Panc1 (cell line): ENCODE data around the gene PEX3. TPM values are rescaled to one million over a fixed set of nuclear protein-coding genes. Genes with fewer than 3 reads are reported as not detected.

Experiments used
- ATAC-seq: fragments of 200-7000 bp; cut with Tn5 transposase; 2 replicates; pipeline ENCODE4 v1.9.1; 2020; ENCODE audit warnings: mild to moderate bottlenecking, moderate library complexity
- BruUV-seq: library from RNA; stranded (reverse); fragments of 400-500 nt; replicated peaks from 2 replicates; lab custom pipeline; 2021; lab: Mats Ljungman, UMichigan
- CTCF ChIA-PET: fragments of 300-600 bp; sonication (Branson Sonifier 250); formaldehyde crosslinking; loops from one replicate; lab custom pipeline; 2022; ENCODE audit warnings: antibody characterized with exemption; lab: Charles Lee
- POLR2A ChIA-PET: fragments of 300-600 bp; sonication (Branson Sonifier 250); formaldehyde crosslinking; loops from one replicate; lab custom pipeline; 2022; ENCODE audit warnings: antibody characterized with exemption; lab: Charles Lee
- DNase-seq: peaks from one replicate; pipeline ENCODE4 v3.0.0-alpha.2; 2010; ENCODE audit warnings: low read depth, low spot score
- H3K27ac ChIP-seq: 2 replicates; pipeline ENCODE4 v1.5.1; 2011; ENCODE audit warnings: mild to moderate bottlenecking, low read length, inconsistent platforms
- H3K27me3 ChIP-seq: fragments of 200-500 bp; sonication (Bioruptor generic); 2 replicates; pipeline ENCODE4 v1.6.0; 2014; ENCODE audit warnings: low read length, inconsistent platforms; ENCODE audit not compliant: control insufficient read depth, insufficient read depth
- H3K36me3 ChIP-seq: fragments of 200-500 bp; sonication (Bioruptor generic); 2 replicates; pipeline ENCODE4 v1.5.1; 2014; ENCODE audit warnings: inconsistent platforms, mild to moderate bottlenecking, low read length, moderate library complexity; ENCODE audit not compliant: control insufficient read depth, insufficient read depth
- H3K4me1 ChIP-seq: 2 replicates; pipeline ENCODE4 v1.5.1; 2011; ENCODE audit warnings: inconsistent platforms, mild to moderate bottlenecking, low read length, moderate library complexity; ENCODE audit not compliant: control insufficient read depth, insufficient read depth
- H3K4me3 ChIP-seq, 2 experiments: 2 replicates each; pipeline ENCODE4 v1.5.1; 2011 to 2012; ENCODE audit warnings: low read depth in 2 of 2, low read length in 2 of 2, mild to moderate bottlenecking in 2 of 2, inconsistent platforms in 1 of 2, moderate library complexity in 1 of 2
- H3K9me3 ChIP-seq: fragments of 200-500 bp; sonication (Bioruptor generic); 2 replicates; pipeline ENCODE4 v1.5.1; 2014; ENCODE audit warnings: low read depth, mild to moderate bottlenecking, inconsistent platforms, low read length, moderate library complexity; ENCODE audit not compliant: control insufficient read depth, insufficient read depth
- CTCF ChIP-seq: fragments of 450-650 bp; IDR thresholded peaks from 2 replicates; pipeline ENCODE4 v1.5.1; 2017; ENCODE audit warnings: mild to moderate bottlenecking
- POLR2AphosphoS5 ChIP-seq: IDR thresholded peaks from 2 replicates; pipeline ENCODE4 v1.6.1; 2012; ENCODE audit warnings: mild to moderate bottlenecking, low read depth, low read length, moderate library complexity
- REST ChIP-seq, 2 experiments: IDR thresholded peaks; 2 replicates each; pipeline ENCODE4 v1.6.1; 2011 to 2012; ENCODE audit warnings: low read depth in 2 of 2, control low read depth in 1 of 2, low read length in 1 of 2, mild to moderate bottlenecking in 1 of 2, moderate library complexity in 1 of 2; ENCODE audit not compliant: insufficient read depth in 1 of 2
- SIN3A ChIP-seq: IDR thresholded peaks from 2 replicates; pipeline ENCODE4 v1.6.1; 2012; ENCODE audit warnings: low read depth, mild to moderate bottlenecking, low read length, moderate library complexity, borderline replicate concordance; ENCODE audit not compliant: insufficient read depth
- TCF7L2 ChIP-seq: IDR thresholded peaks from 2 replicates; pipeline ENCODE4 v1.6.1; 2011; ENCODE audit warnings: mild to moderate bottlenecking, low read depth, low read length, inconsistent platforms
- in situ Hi-C: cut with HindIII; loops from 2 replicates; pipeline ENCODE4 v1.10.0; 2016; ENCODE audit warnings: low sequenced_read_pairs, low pct_unique_long_range_greater_than_20kb
- intact Hi-C: fragments of 100-400 bp; cut with micrococcal nuclease; formaldehyde crosslinking; loops from one replicate; pipeline ENCODE4 v1.10.0; 2022; ENCODE audit not compliant: unreplicated experiment
- total RNA-seq: library from RNA; stranded (reverse); gene quantifications from one replicate; pipeline ENCODE4 v1.2.1, GENCODE V29; 2021; ENCODE audit not compliant: unreplicated experiment

Gene PEX3
- total RNA-seq, 1 experiment from 2014 or later: 16.5 TPM

GRCh38 chr6:143536461-143536865 lies 85.9 kb downstream of the PEX3 start:
- ATAC-seq (peak; percentile 86), DNase-seq (no peak)
- Histone ChIP-seq H3K4me1 (peaks cover 11% of the 10 kb centered on the region; the same call in 1 of the 2 replicates), H3K9me3 (no peaks in the 10 kb centered on the region), H3K27me3 (no peaks in the 10 kb centered on the region; the same call in 1 of the 2 replicates), H3K36me3 (no peaks in the 10 kb centered on the region), H3K27ac (peak overlapping the region; percentile 61), H3K4me3 (peak overlapping the region; percentile 56 to 61)
- intact Hi-C loops (no loop called here), in situ Hi-C loops (no loop called here)
- CTCF ChIA-PET: no interaction called here
- BruUV-seq: no TSS peak
- POLR2A ChIA-PET: interaction anchor here (0.6 kb wide), 1 partner anchor 882 kb away, joined by 4 read pairs; no protein-coding TSS in a partner anchor
- TF ChIP-seq CTCF: no peak
- TF ChIP-seq SIN3A: no peak
- no peak for TF ChIP-seq POLR2AphosphoS5
- TF ChIP-seq TCF7L2: no peak
- no peak for TF ChIP-seq REST (IDR thresholded peaks at IDR 0.05; ENCODE audit: insufficient read depth in 1 of 2, low read depth in 2 of 2, low read length in 1 of 2)

- Histone ChIP-seq H3K27ac (peak overlapping the region; percentile 89), H3K4me1 (peaks cover 11% of the 10 kb centered on the region; the same call in 1 of the 2 replicates), H3K9me3 (no peaks in the 10 kb centered on the region), H3K4me3 (peak overlapping the region; percentile 61 to 68), H3K27me3 (no peaks in the 10 kb centered on the region; the same call in 1 of the 2 replicates), H3K36me3 (no peaks in the 10 kb centered on the region)
- CTCF ChIA-PET: no interaction called here
- peak; percentile 83 for ATAC-seq
- in situ Hi-C loops (no loop called here), intact Hi-C loops (no loop called here)
- no TSS peak for BruUV-seq
- POLR2A ChIA-PET: no interaction called here
- TF ChIP-seq POLR2AphosphoS5: no peak
- TF ChIP-seq CTCF: peak; percentile 64
- peak; percentile 12 for DNase-seq
Measured at GRCh38 chr6:143536866-143537691, 86.5 kb downstream of the PEX3 start.
